Keratinocyte (primary cell): Measurements from ENCODE around the gene SEMA3D. TPM values are rescaled to one million over a fixed set of nuclear protein-coding genes. Genes with fewer than 3 reads are reported as not detected.

Experiments used
- DNase-seq: peaks from one replicate; pipeline ENCODE4 v3.0.0-alpha.2; 2011; ENCODE audit warnings: low read depth, missing footprints, low spot score
- FAIRE-seq: peaks from 2 replicates; lab custom pipeline; 2011; peaks lifted over from hg19 to GRCh38; lab: Jason Lieb, UNC
- H2AFZ ChIP-seq: 2 replicates; pipeline ENCODE4 v1.6.0; 2012; ENCODE audit warnings: low read length, control low read depth, inconsistent platforms; ENCODE audit not compliant: control insufficient read depth
- H3K27ac ChIP-seq: 2 replicates; pipeline ENCODE4 v1.5.1; 2011; ENCODE audit warnings: low read length; ENCODE audit not compliant: control insufficient read depth, insufficient read depth
- H3K27me3 ChIP-seq: 3 replicates; pipeline ENCODE4 v1.6.0; 2011; ENCODE audit warnings: low read length; ENCODE audit not compliant: control insufficient read depth, insufficient read depth; ENCODE audit errors: extremely low read depth
- H3K36me3 ChIP-seq, 2 experiments: 2 replicates in 1 of 2; 3 replicates in 1 of 2; pipeline ENCODE4 v1.5.1; 2011; ENCODE audit warnings: low read length in 2 of 2, mild to moderate bottlenecking in 1 of 2; ENCODE audit not compliant: control insufficient read depth in 2 of 2, insufficient read depth in 2 of 2; ENCODE audit errors: extremely low read depth in 1 of 2
- H3K4me1 ChIP-seq: 3 replicates; pipeline ENCODE4 v1.5.1; 2011; ENCODE audit warnings: low read length; ENCODE audit not compliant: control insufficient read depth, insufficient read depth; ENCODE audit errors: extremely low read depth
- H3K4me2 ChIP-seq: 3 replicates; pipeline ENCODE4 v1.6.0; 2011; ENCODE audit warnings: low read depth, low read length; ENCODE audit not compliant: control insufficient read depth, insufficient read depth; ENCODE audit errors: extremely low read depth
- H3K4me3 ChIP-seq, 3 experiments: fragments of 200-600 bp in 1 of 3; sonication (generic) in 1 of 3; 2 replicates in 2 of 3; 3 replicates in 1 of 3; pipeline ENCODE4 v1.5.1; 2011 to 2016; ENCODE audit warnings: low read length in 3 of 3, mild to moderate bottlenecking in 3 of 3, control low read depth in 2 of 3, inconsistent platforms in 1 of 3, low read depth in 1 of 3, mixed read lengths in 1 of 3, mixed run types in 1 of 3, moderate library complexity in 1 of 3; ENCODE audit not compliant: control insufficient read depth in 2 of 3, insufficient read depth in 2 of 3; ENCODE audit errors: extremely low read depth in 1 of 3
- H3K79me2 ChIP-seq: 2 replicates; pipeline ENCODE4 v1.6.0; 2012; ENCODE audit warnings: low read length; ENCODE audit not compliant: control insufficient read depth, insufficient read depth
- H3K9ac ChIP-seq: 3 replicates; pipeline ENCODE4 v1.6.0; 2011; ENCODE audit warnings: low read length; ENCODE audit not compliant: control insufficient read depth, insufficient read depth; ENCODE audit errors: extremely low read depth
- H3K9me1 ChIP-seq: 3 replicates; pipeline ENCODE4 v1.6.0; 2011; ENCODE audit warnings: low read length; ENCODE audit not compliant: control insufficient read depth, insufficient read depth; ENCODE audit errors: extremely low read depth
- H3K9me3 ChIP-seq: 2 replicates; pipeline ENCODE4 v1.5.1; 2012; ENCODE audit warnings: low read depth, low read length; ENCODE audit not compliant: control insufficient read depth
- H4K20me1 ChIP-seq: 3 replicates; pipeline ENCODE4 v1.6.0; 2011; ENCODE audit warnings: low read length; ENCODE audit not compliant: control insufficient read depth, insufficient read depth; ENCODE audit errors: extremely low read depth
- CTCF ChIP-seq, 3 experiments: IDR thresholded peaks in 1 of 3; conservative IDR thresholded peaks in 1 of 3; optimal IDR thresholded peaks in 1 of 3; 2 replicates in 2 of 3; 3 replicates in 1 of 3; pipeline versions ENCODE3 to v1.5.1; 2011; ENCODE audit warnings: low read length in 3 of 3, mild to moderate bottlenecking in 3 of 3, moderate library complexity in 2 of 3, control low read depth in 1 of 3, inconsistent platforms in 1 of 3; ENCODE audit not compliant: insufficient read depth in 2 of 3; ENCODE audit errors: extremely low read depth in 1 of 3
- EZH2 ChIP-seq: IDR thresholded peaks from one replicate; pipeline ENCODE4 v1.6.1; 2012; ENCODE audit warnings: inconsistent platforms, mild to moderate bottlenecking, low read length, moderate library complexity
- dilution Hi-C: fragments of 300-500 bp; cut with MboI; formaldehyde crosslinking; loops from one replicate; pipeline ENCODE4 v1.7.0; 2020; ENCODE audit warnings: low sequenced_read_pairs; ENCODE audit not compliant: extremely low pct_ligation_motif_present
- polyA plus RNA-seq, 5 experiments: library from polyadenylated mRNA; depleted of rRNA in 3 of 5; stranded (reverse) in 3 of 5; stranded (forward) in 1 of 5; unstranded in 1 of 5; fragments of >200 nt; gene quantifications; 1 replicate in 1 of 5; 2 replicates in 3 of 5; 3 replicates in 1 of 5; pipeline versions ENCODE4 v1.2.1 to v1.2.3, GENCODE V29; 2011 to 2012; ENCODE audit warnings: missing spikeins in 2 of 5, low read depth in 1 of 5, low replicate concordance in 1 of 5

SEMA3D gene
- polyA plus RNA-seq, 1 donor (not counting 4 experiments of a cell fraction or from before 2014, with no cell fraction given): 5.2 TPM

GRCh38 chr7:85055906-85056305 lies 130.9 kb downstream of the SEMA3D start:
- Histone ChIP-seq H4K20me1 (no peaks in the 10 kb centered on the region), H3K9me1 (no peaks in the 10 kb centered on the region), H3K4me3 (peak overlapping the region in 1 of 3 experiments; percentile 58), H3K36me3 (no peaks in the 10 kb centered on the region), H3K79me2 (no peaks in the 10 kb centered on the region), H2AFZ (peak overlapping the region; percentile 38), H3K9ac (no peak overlapping the region), H3K4me2 (peak overlapping the region; percentile 73), H3K27me3 (no peaks in the 10 kb centered on the region), H3K9me3 (no peaks in the 10 kb centered on the region), H3K27ac (peak overlapping the region; percentile 64), H3K4me1 (peaks cover 15% of the 10 kb centered on the region)
- dilution Hi-C loops: loop anchor here (25.0 kb wide), 1 partner anchor 131 kb away; the partner anchor contains the start of gene SEMA3D
- DNase-seq: peak; percentile 5
- peak; percentile 85 for FAIRE-seq
- TF ChIP-seq CTCF (optimal IDR thresholded peaks at IDR 0.05 in 1 of 3, IDR thresholded peaks at IDR 0.05 in 1 of 3, conservative IDR thresholded peaks at IDR 0.05 in 1 of 3; ENCODE audit: extremely low read depth in 1 of 3, insufficient read depth in 2 of 3, low read length in 3 of 3): no peak
- no peak for TF ChIP-seq EZH2

GRCh38 chr7:85055196-85055595 lies 131.7 kb downstream of the SEMA3D start:
- no peak for DNase-seq
- H3K9ac ChIP-seq: no peak overlapping the region
- no peak for FAIRE-seq
- no peaks in the 10 kb centered on the region for H3K36me3 ChIP-seq
- no peaks in the 10 kb centered on the region for H3K9me1 ChIP-seq
- H3K4me2 ChIP-seq: peak overlapping the region; percentile 34
- no peaks in the 10 kb centered on the region for H3K9me3 ChIP-seq
- H3K4me3 ChIP-seq: peak overlapping the region in 1 of 3 experiments; percentile 23
- dilution Hi-C loops: loop anchor here (25.0 kb wide), 1 partner anchor 132 kb away; the partner anchor contains the start of gene SEMA3D
- H2AFZ ChIP-seq: peak overlapping the region; percentile 26
- H4K20me1 ChIP-seq: no peaks in the 10 kb centered on the region
- H3K27ac ChIP-seq: peak overlapping the region; percentile 8
- no peaks in the 10 kb centered on the region for H3K79me2 ChIP-seq
- TF ChIP-seq EZH2 (no peak), CTCF (optimal IDR thresholded peaks at IDR 0.05 in 1 of 3, IDR thresholded peaks at IDR 0.05 in 1 of 3, conservative IDR thresholded peaks at IDR 0.05 in 1 of 3; ENCODE audit: extremely low read depth in 1 of 3, insufficient read depth in 2 of 3, low read length in 3 of 3) (no peak)
- H3K27me3 ChIP-seq: no peaks in the 10 kb centered on the region
- H3K4me1 ChIP-seq: peaks cover 15% of the 10 kb centered on the region
